Esophagus squamous epithelium (tissue), 5 donors: Measurements from ENCODE around the gene KLHDC7B. TPM values are rescaled to one million over a fixed set of nuclear protein-coding genes. Genes with fewer than 3 reads are reported as not detected.

Experiments
- DNase-seq: peaks from one replicate; lab custom pipeline; 2025; lab: John Stamatoyannopoulos, UW
- H3K27ac ChIP-seq, 4 donors: fragments of 200-600 bp; sonication (generic); one replicate each; pipeline ENCODE4 v1.5.1; 2016 to 2019; ENCODE audit warnings: mild to moderate bottlenecking in 1 of 4
- H3K27me3 ChIP-seq, 4 donors: fragments of 200-600 bp; sonication (generic); 1 replicate in 3 of 4; 2 replicates in 1 of 4; pipeline versions ENCODE4 v1.5.1 to v1.6.0; 2017 to 2021; ENCODE audit warnings: antibody characterized with exemption in 1 of 4
- H3K36me3 ChIP-seq, 3 donors: fragments of 200-600 bp; sonication (generic); one replicate each; pipeline ENCODE4 v1.5.1; 2016 to 2019
- H3K4me1 ChIP-seq, 3 donors: fragments of 200-600 bp; sonication (generic); one replicate each; pipeline ENCODE4 v1.5.1; 2017 to 2019
- H3K4me3 ChIP-seq, 4 donors: fragments of 200-600 bp; sonication (generic); 1 replicate in 3 of 4; 2 replicates in 1 of 4; pipeline ENCODE4 v1.5.1; 2016 to 2019; ENCODE audit warnings: mild to moderate bottlenecking in 2 of 4, moderate library complexity in 1 of 4
- H3K9me3 ChIP-seq, 3 donors: fragments of 200-600 bp; sonication (generic); one replicate each; pipeline ENCODE4 v1.5.1; 2016 to 2019
- CTCF ChIP-seq, 6 experiments: fragments of 450-650 bp in 4 of 6; fragments of 200-600 bp in 2 of 6; sonication (generic) in 2 of 6; IDR thresholded peaks; one replicate each; pipeline ENCODE4 v1.5.1; 2016 to 2019; ENCODE audit warnings: antibody characterized with exemption in 6 of 6, mild to moderate bottlenecking in 4 of 6, moderate library complexity in 4 of 6
- POLR2A ChIP-seq, 4 donors: fragments of 450-650 bp; IDR thresholded peaks; one replicate each; pipeline ENCODE4 v1.6.1; 2017; ENCODE audit warnings: antibody characterized with exemption in 4 of 4, mild to moderate bottlenecking in 4 of 4, moderate library complexity in 3 of 4
- WGBS, 2 donors: methylation state at CpG; one replicate each; pipeline ENCODE4 v1.1.5; 2018; 5-methylcytosine and 5-hydroxymethylcytosine counted together
- intact Hi-C: fragments of 100-400 bp; cut with DNase I; formaldehyde crosslinking; loops from one replicate; pipeline ENCODE4 v1.15.0; 2022
- total RNA-seq, 4 donors: library from RNA; depleted of rRNA; stranded (reverse); fragments of >200 nt; gene quantifications; one replicate each; pipeline ENCODE4 v1.1.0, GENCODE V29; 2016
- donor health status: DM: yes; HTN: yes; CAD: no.

Gene KLHDC7B
- total RNA-seq, 4 donors from 2014 or later: 0.26 to 0.53 (median 0.40) TPM

- Histone ChIP-seq H3K27ac (peak overlapping the region in 3 of 4 donors; percentile 32 to 40 (median 34)), H3K27me3 (no peaks in the 10 kb centered on the region), H3K4me1 (peaks cover 0 to 30% (median 14%) of the 10 kb centered on the region in 3 donors), H3K9me3 (no peaks in the 10 kb centered on the region), H3K36me3 (no peaks in the 10 kb centered on the region), H3K4me3 (no peak overlapping the region)
- TF ChIP-seq POLR2A (IDR thresholded peaks at IDR 0.05): no peak
- no peak for DNase-seq
- intact Hi-C loops: no loop called here
- WGBS, 2 donors: 33 to 57% methylated on average over 3 of the region's 3 CpGs
Measured at GRCh38 chr22:50560034-50560433, 14.3 kb downstream of the KLHDC7B start.

GRCh38 chr22:50561401-50562358 lies 16.0 kb downstream of the KLHDC7B start:
- H3K4me1 ChIP-seq: peaks cover 0 to 30% (median 14%) of the 10 kb centered on the region in 3 donors
- no peak overlapping the region for H3K4me3 ChIP-seq
- H3K27me3 ChIP-seq: no peaks in the 10 kb centered on the region
- no peak for TF ChIP-seq CTCF (IDR thresholded peaks at IDR 0.05)
- TF ChIP-seq POLR2A (IDR thresholded peaks at IDR 0.05): no peak
- 64 to 66% methylated on average over 18 of the region's 34 CpGs for WGBS, 2 donors
- peak overlapping the region in 2 of 4 donors; percentile 21 to 55 for H3K27ac ChIP-seq
- no peaks in the 10 kb centered on the region for H3K9me3 ChIP-seq
- intact Hi-C loops: no loop called here
- H3K36me3 ChIP-seq: no peaks in the 10 kb centered on the region
- no peak for DNase-seq

GRCh38 chr22:50562523-50563412 lies 17.1 kb downstream of the KLHDC7B start, which contains the start of gene SYCE3:
TSS of gene SYCE3 (minus strand) at chr22:50562919. CDS start at chr22:50556405, 6,514 bp downstream.
- Histone ChIP-seq H3K36me3 (peaks cover 0 to 6% (median 0%) of the 10 kb centered on the region in 3 donors), H3K27me3 (no peaks in the 10 kb centered on the region), H3K27ac (peak within 1 kb of the TSS; percentile 80 to 87 (median 84)), H3K4me3 (peak within 1 kb of the TSS; percentile 51 to 73 (median 57)), H3K9me3 (no peaks in the 10 kb centered on the region), H3K4me1 (peaks cover 0 to 32% (median 14%) of the 10 kb centered on the region in 3 donors)
- TF ChIP-seq POLR2A (IDR thresholded peaks at IDR 0.05): peak in 3 of 4 donors; percentile 52 to 86 (median 62)
- TF ChIP-seq CTCF (IDR thresholded peaks at IDR 0.05): peak; percentile 95 to 99 (median 97)
- DNase-seq: peak; percentile 84
- intact Hi-C loops: no loop called here
- WGBS, 2 donors: 7% methylated on average over 24 to 25 of the region's 61 CpGs

GRCh38 chr22:50563413-50564160 lies 17.9 kb downstream of the KLHDC7B start:
- no peak for DNase-seq
- Histone ChIP-seq H3K36me3 (peaks cover 0 to 13% (median 0%) of the 10 kb centered on the region in 3 donors), H3K9me3 (no peaks in the 10 kb centered on the region), H3K4me1 (peaks cover 0 to 35% (median 14%) of the 10 kb centered on the region in 3 donors), H3K4me3 (peak overlapping the region; percentile 51 to 73 (median 57)), H3K27me3 (no peaks in the 10 kb centered on the region), H3K27ac (peak overlapping the region; percentile 80 to 87 (median 84))
- 15 to 20% methylated on average over 17 of the region's 17 CpGs for WGBS, 2 donors
- intact Hi-C loops: no loop called here
- TF ChIP-seq CTCF (IDR thresholded peaks at IDR 0.05) (no peak), POLR2A (IDR thresholded peaks at IDR 0.05) (no peak)
